ENCODE results near the gene POLN. TPM values are rescaled to one million over a fixed set of nuclear protein-coding genes. Genes with fewer than 3 reads are reported as not detected.

POLN gene
- polyA plus RNA-seq, 1 donor (not counting 4 experiments of a cell fraction or from before 2014, with no cell fraction given) = 1.3 TPM

GRCh38 chr4:2177443-2178093, 64.4 kb downstream of the POLN start:
- dilution Hi-C loops (cut with MboI; ENCODE audit: extremely low pct_ligation_motif_present, low sequenced_read_pairs) = no loop called here

GRCh38 chr4:2175990-2176698, 65.8 kb downstream of the POLN start:
- TF ChIP-seq CTCF (optimal IDR thresholded peaks at IDR 0.05 in 1 of 3, IDR thresholded peaks at IDR 0.05 in 1 of 3, conservative IDR thresholded peaks at IDR 0.05 in 1 of 3; ENCODE audit: extremely low read depth in 1 of 3, insufficient read depth in 2 of 3, low read length in 3 of 3) (no peak), EZH2 (IDR thresholded peaks at IDR 0.05; ENCODE audit: low read length) (no peak)
- FAIRE-seq = no peak
- DNase-seq (ENCODE audit: low read depth, low spot score) = no peak
- Histone ChIP-seq H2AFZ (ENCODE audit: control insufficient read depth, low read length) (no peak overlapping the region), H3K4me2 (ENCODE audit: control insufficient read depth, extremely low read depth, insufficient read depth, low read depth, low read length) (no peak overlapping the region), H4K20me1 (ENCODE audit: control insufficient read depth, extremely low read depth, insufficient read depth, low read length) (no peaks in the 10 kb centered on the region), H3K9ac (ENCODE audit: control insufficient read depth, extremely low read depth, insufficient read depth, low read length) (no peak overlapping the region), H3K79me2 (ENCODE audit: control insufficient read depth, insufficient read depth, low read length) (no peaks in the 10 kb centered on the region), H3K4me3 (ENCODE audit: control insufficient read depth in 2 of 3, extremely low read depth in 1 of 3, insufficient read depth in 2 of 3, low read depth in 1 of 3, low read length in 3 of 3) (no peak overlapping the region), H3K4me1 (ENCODE audit: control insufficient read depth, extremely low read depth, insufficient read depth, low read length) (no peaks in the 10 kb centered on the region), H3K9me3 (ENCODE audit: control insufficient read depth, low read depth, low read length) (no peaks in the 10 kb centered on the region), H3K36me3 (ENCODE audit: control insufficient read depth in 2 of 2, extremely low read depth in 1 of 2, insufficient read depth in 2 of 2, low read length in 2 of 2) (no peaks in the 10 kb centered on the region), H3K27ac (ENCODE audit: control insufficient read depth, insufficient read depth, low read length) (no peak overlapping the region), H3K27me3 (ENCODE audit: control insufficient read depth, extremely low read depth, insufficient read depth, low read length) (no peaks in the 10 kb centered on the region), H3K9me1 (ENCODE audit: control insufficient read depth, extremely low read depth, insufficient read depth, low read length) (no peaks in the 10 kb centered on the region)
- dilution Hi-C loops (cut with MboI; ENCODE audit: extremely low pct_ligation_motif_present, low sequenced_read_pairs) = no loop called here

More at GRCh38 chr4:2177443-2178093, 64.4 kb downstream of the POLN start:
- H3K27me3 ChIP-seq (ENCODE audit: control insufficient read depth, extremely low read depth, insufficient read depth, low read length) = no peaks in the 10 kb centered on the region
- no peak overlapping the region for H2AFZ ChIP-seq (ENCODE audit: control insufficient read depth, low read length)
- no peaks in the 10 kb centered on the region for H3K9me3 ChIP-seq (ENCODE audit: control insufficient read depth, low read depth, low read length)
- H3K79me2 ChIP-seq (ENCODE audit: control insufficient read depth, insufficient read depth, low read length) = no peaks in the 10 kb centered on the region
- no peaks in the 10 kb centered on the region for H3K4me1 ChIP-seq (ENCODE audit: control insufficient read depth, extremely low read depth, insufficient read depth, low read length)
- H3K4me2 ChIP-seq (ENCODE audit: control insufficient read depth, extremely low read depth, insufficient read depth, low read depth, low read length) = no peak overlapping the region
- DNase-seq (ENCODE audit: low read depth, low spot score) = no peak
- no peak for FAIRE-seq
- no peak overlapping the region for H3K9ac ChIP-seq (ENCODE audit: control insufficient read depth, extremely low read depth, insufficient read depth, low read length)
- no peaks in the 10 kb centered on the region for H4K20me1 ChIP-seq (ENCODE audit: control insufficient read depth, extremely low read depth, insufficient read depth, low read length)
- TF ChIP-seq EZH2 (IDR thresholded peaks at IDR 0.05; ENCODE audit: low read length) = no peak
- TF ChIP-seq CTCF (optimal IDR thresholded peaks at IDR 0.05 in 1 of 3, IDR thresholded peaks at IDR 0.05 in 1 of 3, conservative IDR thresholded peaks at IDR 0.05 in 1 of 3; ENCODE audit: extremely low read depth in 1 of 3, insufficient read depth in 2 of 3, low read length in 3 of 3) = peak in 2 of 3 experiments; percentile 9 to 44
- no peaks in the 10 kb centered on the region for H3K9me1 ChIP-seq (ENCODE audit: control insufficient read depth, extremely low read depth, insufficient read depth, low read length)
- H3K27ac ChIP-seq (ENCODE audit: control insufficient read depth, insufficient read depth, low read length) = no peak overlapping the region
- H3K36me3 ChIP-seq (ENCODE audit: control insufficient read depth in 2 of 2, extremely low read depth in 1 of 2, insufficient read depth in 2 of 2, low read length in 2 of 2) = no peaks in the 10 kb centered on the region
- no peak overlapping the region for H3K4me3 ChIP-seq (ENCODE audit: control insufficient read depth in 2 of 3, extremely low read depth in 1 of 3, insufficient read depth in 2 of 3, low read depth in 1 of 3, low read length in 3 of 3)

All from keratinocyte (primary cell).